HCT116 (cell line): ENCODE measurements around the gene ACTN1. TPM values are rescaled to one million over a fixed set of nuclear protein-coding genes. Genes with fewer than 3 reads are reported as not detected.

Experiments
- ATAC-seq: fragments of 200-7000 bp; cut with Tn5 transposase; 2 replicates; pipeline ENCODE4 v1.9.1; 2020; ENCODE audit warnings: mild to moderate bottlenecking, moderate library complexity
- BruUV-seq: library from RNA; stranded (reverse); fragments of 400-500 nt; replicated peaks from 2 replicates; lab custom pipeline; 2021; lab: Mats Ljungman, UMichigan
- CTCF ChIA-PET: fragments of 300-600 bp; sonication (Branson Sonifier 250); formaldehyde crosslinking; loops from one replicate; lab custom pipeline; 2021; ENCODE audit warnings: antibody characterized with exemption; lab: Charles Lee
- POLR2A ChIA-PET: fragments of 300-600, 350-600 bp; sonication (Branson Sonifier 250); formaldehyde crosslinking; loops from one replicate; lab custom pipeline; 2021; ENCODE audit warnings: antibody characterized with exemption; lab: Charles Lee
- RAD21 ChIA-PET, 2 experiments: fragments of 300-600 bp; sonication (Branson Sonifier 250); formaldehyde crosslinking; loops; one replicate each; lab custom pipeline; 2023; ENCODE audit warnings: low total read pairs in 2 of 2; ENCODE audit not compliant: uncharacterized antibody in 2 of 2, unreplicated experiment in 2 of 2, low non-redundant PET in 1 of 2; lab: Charles Lee
- DNase-seq: peaks from one replicate; pipeline ENCODE4 v3.0.0-alpha.2; 2010; ENCODE audit warnings: low read depth, low spot score
- H2AFZ ChIP-seq: fragments of 200-600 bp; shearing (Covaris generic), sonication (generic); 2 replicates; pipeline ENCODE4 v1.6.1; 2017; ENCODE audit warnings: low read depth, mixed run types, mixed read lengths, antibody characterized with exemption, low read length; ENCODE audit not compliant: poor library complexity, severe bottlenecking
- H3K27ac ChIP-seq: 2 replicates; pipeline ENCODE4 v1.5.1; 2012; ENCODE audit warnings: low read depth, low read length
- H3K27me3 ChIP-seq: fragments of 200-600 bp; sonication (generic); 2 replicates; pipeline ENCODE4 v1.6.1; 2016; ENCODE audit warnings: mixed run types, low read length, mixed read lengths; ENCODE audit not compliant: insufficient read depth
- H3K36me3 ChIP-seq, 2 experiments: fragments of 200-500 bp in 1 of 2; fragments of 200-600 bp in 1 of 2; sonication (Bioruptor generic) in 1 of 2; sonication (generic) in 1 of 2; 2 replicates each; pipeline versions ENCODE4 v1.5.1 to v1.6.1; 2014 to 2016; ENCODE audit warnings: low read length in 2 of 2, inconsistent platforms in 1 of 2, mixed read lengths in 1 of 2, mixed run types in 1 of 2; ENCODE audit not compliant: insufficient read depth in 2 of 2, control insufficient read depth in 1 of 2
- H3K4me1 ChIP-seq, 2 experiments: fragments of 200-600 bp in 1 of 2; sonication (generic) in 1 of 2; 2 replicates each; pipeline versions ENCODE4 v1.5.1 to v1.6.1; 2012 to 2017; ENCODE audit warnings: low read length in 2 of 2, inconsistent platforms in 1 of 2, mild to moderate bottlenecking in 1 of 2, mixed read lengths in 1 of 2, mixed run types in 1 of 2, moderate library complexity in 1 of 2; ENCODE audit not compliant: insufficient read depth in 2 of 2, control insufficient read depth in 1 of 2
- H3K4me2 ChIP-seq: fragments of 200-600 bp; sonication (generic); 2 replicates; pipeline ENCODE4 v1.6.1; 2017; ENCODE audit warnings: mixed run types, low read length, mixed read lengths
- H3K4me3 ChIP-seq, 2 experiments: fragments of 200-600 bp in 1 of 2; sonication (generic) in 1 of 2; replicated peaks in 1 of 2; 2 replicates each; pipeline ENCODE4 v1.5.1; 2011 to 2016; ENCODE audit warnings: low read length in 2 of 2, control low read depth in 1 of 2, low read depth in 1 of 2, mild to moderate bottlenecking in 1 of 2, mixed read lengths in 1 of 2, mixed run types in 1 of 2
- H3K79me2 ChIP-seq: fragments of 200-600 bp; sonication (generic); 2 replicates; pipeline ENCODE4 v1.6.1; 2017; ENCODE audit warnings: mild to moderate bottlenecking, mixed run types, low read length, moderate library complexity, mixed read lengths; ENCODE audit not compliant: insufficient read depth
- H3K9ac ChIP-seq: fragments of 200-600 bp; sonication (generic); 2 replicates; pipeline ENCODE4 v1.6.1; 2016; ENCODE audit warnings: low read length, mixed read lengths
- H3K9me2 ChIP-seq: fragments of 200-600 bp; sonication (generic), shearing (Covaris generic); 2 replicates; pipeline ENCODE4 v1.6.1; 2017; ENCODE audit warnings: mixed run types, mild to moderate bottlenecking, moderate library complexity; ENCODE audit not compliant: insufficient read depth
- H3K9me3 ChIP-seq, 2 experiments: fragments of 200-500 bp in 1 of 2; fragments of 200-600 bp in 1 of 2; sonication (Bioruptor generic) in 1 of 2; sonication (generic) in 1 of 2; 2 replicates each; pipeline ENCODE4 v1.6.1; 2014 to 2017; ENCODE audit warnings: low read length in 2 of 2, mixed read lengths in 2 of 2, inconsistent platforms in 1 of 2, low read depth in 1 of 2, mild to moderate bottlenecking in 1 of 2, mixed run types in 1 of 2, moderate library complexity in 1 of 2; ENCODE audit not compliant: control insufficient read depth in 1 of 2, insufficient read depth in 1 of 2
- H4K20me1 ChIP-seq: fragments of 200-600 bp; sonication (generic), shearing (Covaris generic); 2 replicates; pipeline ENCODE4 v1.6.1; 2017; ENCODE audit warnings: mixed run types, mild to moderate bottlenecking, moderate library complexity; ENCODE audit not compliant: insufficient read depth
- CBX3 ChIP-seq: IDR thresholded peaks from 2 replicates; pipeline ENCODE4 v1.6.1; 2012; ENCODE audit warnings: low read depth
- CEBPB ChIP-seq: IDR thresholded peaks from 2 replicates; pipeline ENCODE4 v1.6.1; 2012; ENCODE audit warnings: low read depth
- CTCF ChIP-seq, 3 experiments: fragments of 200-600 bp in 1 of 3; sonication (generic) in 1 of 3; IDR thresholded peaks in 2 of 3; conservative IDR thresholded peaks in 1 of 3; 2 replicates each; pipeline ENCODE4 v1.5.1; 2012 to 2017; ENCODE audit warnings: low read depth in 2 of 3, low read length in 2 of 3, antibody characterized with exemption in 1 of 3, borderline replicate concordance in 1 of 3, control low read depth in 1 of 3, mild to moderate bottlenecking in 1 of 3, mixed read lengths in 1 of 3, mixed run types in 1 of 3, moderate library complexity in 1 of 3; ENCODE audit not compliant: insufficient read depth in 1 of 3
- EGR1 ChIP-seq: IDR thresholded peaks from 2 replicates; pipeline ENCODE4 v1.6.1; 2012; ENCODE audit warnings: low read depth
- ELF1 ChIP-seq: IDR thresholded peaks from 2 replicates; pipeline ENCODE4 v1.6.1; 2012; ENCODE audit warnings: low read depth, borderline replicate concordance
- FOSL1 ChIP-seq: IDR thresholded peaks from 2 replicates; pipeline ENCODE4 v1.6.1; 2012; ENCODE audit warnings: low read depth
- MAX ChIP-seq: IDR thresholded peaks from 2 replicates; pipeline ENCODE4 v1.6.1; 2012
- POLR2A ChIP-seq: IDR thresholded peaks from 2 replicates; pipeline ENCODE4 v1.7.0; 2011; ENCODE audit warnings: borderline replicate concordance; ENCODE audit not compliant: insufficient read depth, insufficient read length; ENCODE audit errors: extremely low read depth
- REST ChIP-seq: IDR thresholded peaks from 2 replicates; pipeline ENCODE4 v1.6.1; 2012; ENCODE audit warnings: low read depth
- SIN3A ChIP-seq: IDR thresholded peaks from 2 replicates; pipeline ENCODE4 v1.6.1; 2012; ENCODE audit warnings: low read depth
- SP1 ChIP-seq: IDR thresholded peaks from 2 replicates; pipeline ENCODE4 v1.6.1; 2012; ENCODE audit warnings: low read depth
- SRF ChIP-seq: IDR thresholded peaks from 2 replicates; pipeline ENCODE4 v1.6.1; 2012; ENCODE audit warnings: low read depth
- TCF7L2 ChIP-seq: IDR thresholded peaks from 2 replicates; pipeline ENCODE4 v1.7.0; 2011; ENCODE audit warnings: borderline replicate concordance, inconsistent platforms; ENCODE audit not compliant: insufficient read depth, insufficient read length; ENCODE audit errors: extremely low read depth
- intact Hi-C: fragments of 100-400 bp; cut with micrococcal nuclease; formaldehyde crosslinking; loops from 2 replicates; pipeline ENCODE4 v1.10.0; 2022
- total RNA-seq: library from RNA; stranded (reverse); gene quantifications from one replicate; pipeline ENCODE4 v1.2.1, GENCODE V29; 2021; ENCODE audit not compliant: unreplicated experiment

ACTN1 gene
- total RNA-seq, 1 experiment from 2014 or later = 123 TPM

GRCh38 chr14:68945585-68946488 is 33.3 kb downstream of the ACTN1 start:
- no TSS peak for BruUV-seq
- Histone ChIP-seq H2AFZ (no peak overlapping the region), H3K36me3 (no peaks in the 10 kb centered on the region; a peak in 1 of 4 replicates), H3K4me3 (no peak overlapping the region), H4K20me1 (peaks cover 4% of the 10 kb centered on the region; the same call in 1 of the 2 replicates), H3K27me3 (no peaks in the 10 kb centered on the region), H3K27ac (no peak overlapping the region), H3K9ac (no peak overlapping the region), H3K9me3 (no peaks in the 10 kb centered on the region), H3K4me2 (peak overlapping the region; percentile 7; the same call in 1 of the 2 replicates), H3K4me1 (peaks cover 30 to 76% of the 10 kb centered on the region in 2 experiments), H3K79me2 (peaks cover 97% of the 10 kb centered on the region), H3K9me2 (no peaks in the 10 kb centered on the region)
- no peak for TF ChIP-seq SP1
- no peak for TF ChIP-seq CBX3
- TF ChIP-seq SIN3A = no peak
- no peak for TF ChIP-seq SRF
- TF ChIP-seq TCF7L2 = no peak
- no peak for TF ChIP-seq REST
- TF ChIP-seq MAX = no peak
- TF ChIP-seq CTCF (IDR thresholded peaks at IDR 0.05 in 2 of 3, conservative IDR thresholded peaks at IDR 0.05 in 1 of 3; ENCODE audit: borderline replicate concordance in 1 of 3, insufficient read depth in 1 of 3, low read depth in 2 of 3, low read length in 2 of 3) = no peak
- no peak for TF ChIP-seq ELF1
- no peak for TF ChIP-seq EGR1
- no peak for TF ChIP-seq FOSL1
- no peak for TF ChIP-seq CEBPB
- TF ChIP-seq POLR2A = no peak
- intact Hi-C loops = no loop called here
- RAD21 ChIA-PET = no interaction called here
- POLR2A ChIA-PET = no interaction called here
- ATAC-seq = no peak
- CTCF ChIA-PET = no interaction called here
- DNase-seq = no peak
